B cell (primary cell): ENCODE data around the gene C10orf62. TPM values are rescaled to one million over a fixed set of nuclear protein-coding genes. Genes with fewer than 3 reads are reported as not detected.
"Not testable (repeated sequence)": the region's sequence is repeated elsewhere in the genome, so short reads cannot be mapped to it uniquely, and the experiment has no call there.

Source experiments
- ATAC-seq: fragments of 200-7000 bp; cut with Tn5 transposase; one replicate; pipeline ENCODE4 v1.10.0; 2021; ENCODE audit warnings: low read depth, mild to moderate bottlenecking, moderate number of reproducible peaks, moderate library complexity
- CTCF ChIA-PET: fragments of 350-600 bp; sonication (Branson Sonifier 250); formaldehyde crosslinking; loops from one replicate; lab custom pipeline; 2021; ENCODE audit warnings: antibody characterized with exemption, inconsistent platforms; lab: Charles Lee
- POLR2A ChIA-PET: fragments of 350-600 bp; sonication (Branson Sonifier 250); formaldehyde crosslinking; loops from one replicate; lab custom pipeline; 2021; ENCODE audit warnings: antibody characterized with exemption; lab: Charles Lee
- DNase-seq: peaks from one replicate; pipeline ENCODE4 v3.0.0; 2013
- H2AFZ ChIP-seq: 2 replicates; pipeline ENCODE4 v1.6.1; 2012; ENCODE audit warnings: mild to moderate bottlenecking, low read depth, low read length; ENCODE audit not compliant: insufficient read depth, poor library complexity, severe bottlenecking
- H3K27ac ChIP-seq, 2 donors: 1 replicate in 1 of 2; 2 replicates in 1 of 2; pipeline ENCODE4 v1.5.1; 2012 to 2013; ENCODE audit warnings: low read length in 2 of 2, mild to moderate bottlenecking in 2 of 2, moderate library complexity in 1 of 2
- H3K27me3 ChIP-seq, 4 experiments: fragments of 200-600 bp in 1 of 4; sonication (generic) in 1 of 4; replicated peaks in 1 of 4; 1 replicate in 2 of 4; 2 replicates in 2 of 4; pipeline versions ENCODE4 v1.6.1 to v1.7.0; 2013 to 2016; ENCODE audit warnings: low read length in 3 of 4, mild to moderate bottlenecking in 2 of 4, mixed read lengths in 1 of 4, moderate library complexity in 1 of 4; ENCODE audit not compliant: insufficient read depth in 4 of 4, control insufficient read depth in 3 of 4; ENCODE audit errors: control extremely low read depth in 1 of 4
- H3K36me3 ChIP-seq, 2 experiments: replicated peaks in 1 of 2; 1 replicate in 1 of 2; 2 replicates in 1 of 2; pipeline versions ENCODE4 v1.6.1 to v1.7.1; 2013; ENCODE audit warnings: low read length in 1 of 2; ENCODE audit not compliant: insufficient read depth in 2 of 2, control insufficient read depth in 1 of 2; ENCODE audit errors: control extremely low read depth in 1 of 2, extremely low read depth in 1 of 2
- H3K4me1 ChIP-seq, 2 donors: fragments of 200-600 bp in 1 of 2; sonication (generic) in 1 of 2; 1 replicate in 1 of 2; 2 replicates in 1 of 2; pipeline versions ENCODE4 v1.5.1 to v1.6.1; 2013 to 2017; ENCODE audit warnings: low read length in 2 of 2; ENCODE audit not compliant: control insufficient read depth in 2 of 2, insufficient read depth in 2 of 2
- H3K4me2 ChIP-seq: replicated peaks from 2 replicates; pipeline ENCODE3; 2012; ENCODE audit warnings: mild to moderate bottlenecking, low read depth, low read length; ENCODE audit not compliant: poor library complexity, severe bottlenecking
- H3K4me3 ChIP-seq, 5 experiments: fragments of 200-600 bp in 1 of 5; sonication (generic) in 1 of 5; 1 replicate in 3 of 5; 2 replicates in 2 of 5; pipeline versions ENCODE4 v1.5.1 to v1.7.0; 2011 to 2016; ENCODE audit warnings: low read length in 4 of 5, mild to moderate bottlenecking in 4 of 5, low read depth in 2 of 5, control low read depth in 1 of 5, moderate library complexity in 1 of 5; ENCODE audit not compliant: insufficient read depth in 1 of 5; ENCODE audit errors: control extremely low read depth in 1 of 5, extremely low read depth in 1 of 5
- H3K79me2 ChIP-seq: fragments of 200-600 bp; sonication (generic); one replicate; pipeline ENCODE4 v1.6.0; 2016; ENCODE audit warnings: low read length; ENCODE audit not compliant: control insufficient read depth, insufficient read depth
- H3K9ac ChIP-seq: fragments of 200-600 bp; sonication (generic); 2 replicates; pipeline ENCODE4 v1.6.1; 2017; ENCODE audit warnings: mild to moderate bottlenecking, low read length, moderate library complexity
- H3K9me3 ChIP-seq, 3 donors: one replicate each; pipeline versions ENCODE4 v1.6.1 to v1.7.1; 2013; ENCODE audit warnings: low read length in 2 of 3; ENCODE audit not compliant: control insufficient read depth in 2 of 3, insufficient read depth in 1 of 3; ENCODE audit errors: control extremely low read depth in 1 of 3
- H4K20me1 ChIP-seq: 2 replicates; pipeline ENCODE4 v1.6.0; 2012; ENCODE audit warnings: mild to moderate bottlenecking, low read length; ENCODE audit not compliant: insufficient read depth, control insufficient read depth, poor library complexity, severe bottlenecking
- H3K27ac Mint-ChIP-seq: one replicate; pipeline ENCODE4 v1.8.0; 2021; ENCODE audit warnings: mixed read lengths
- H3K27me3 Mint-ChIP-seq: one replicate; pipeline ENCODE4 v1.8.0; 2021; ENCODE audit warnings: mixed read lengths
- H3K4me1 Mint-ChIP-seq: one replicate; pipeline ENCODE4 v1.8.0; 2021; ENCODE audit warnings: mixed read lengths
- H3K4me3 Mint-ChIP-seq: one replicate; pipeline ENCODE4 v1.8.0; 2021; ENCODE audit warnings: mixed read lengths
- H3K9me3 Mint-ChIP-seq: one replicate; pipeline ENCODE4 v1.8.0; 2022; ENCODE audit warnings: mixed read lengths; ENCODE audit not compliant: insufficient read depth
- EZH2 ChIP-seq: IDR thresholded peaks from 2 replicates; pipeline ENCODE4 v1.6.1; 2012; ENCODE audit warnings: borderline replicate concordance, low read depth, mild to moderate bottlenecking, moderate library complexity, low read length; ENCODE audit not compliant: insufficient read depth, poor library complexity, severe bottlenecking
- WGBS: methylation state at CpG from one replicate; pipeline ENCODE4 v1.1.5; 2013; ENCODE audit warnings: missing lambda C conversion rate; ENCODE audit not compliant: insufficient coverage; 5-methylcytosine and 5-hydroxymethylcytosine counted together
- intact Hi-C: fragments of 100-400 bp; cut with micrococcal nuclease; formaldehyde crosslinking; loops from one replicate; pipeline ENCODE4 v1.10.0; 2022
- polyA plus RNA-seq: library from polyadenylated mRNA; depleted of rRNA; stranded (reverse); fragments of >200 nt; gene quantifications from 2 replicates; pipeline ENCODE4 v1.2.3, GENCODE V29; 2012
- total RNA-seq, 2 donors: library from RNA; stranded (reverse); fragments of 120-200 nt in 1 of 2; gene quantifications; 1 replicate in 1 of 2; 2 replicates in 1 of 2; pipeline versions ENCODE4 v1.2.3 to v1.2.4, GENCODE V29; 2013 to 2022
- TF ChIP-seq, protein P1 (sequence below): fragments of 200-600 bp; IDR thresholded peaks from one replicate; pipeline ENCODE4 v1.8.0; 2022; ENCODE audit warnings: antibody characterized with exemption, mild to moderate bottlenecking

The C10orf62 gene
- total and polyA plus RNA-seq, 2 donors (not counting 1 experiment from before 2014, with no cell fraction given): not detected

DNA sequence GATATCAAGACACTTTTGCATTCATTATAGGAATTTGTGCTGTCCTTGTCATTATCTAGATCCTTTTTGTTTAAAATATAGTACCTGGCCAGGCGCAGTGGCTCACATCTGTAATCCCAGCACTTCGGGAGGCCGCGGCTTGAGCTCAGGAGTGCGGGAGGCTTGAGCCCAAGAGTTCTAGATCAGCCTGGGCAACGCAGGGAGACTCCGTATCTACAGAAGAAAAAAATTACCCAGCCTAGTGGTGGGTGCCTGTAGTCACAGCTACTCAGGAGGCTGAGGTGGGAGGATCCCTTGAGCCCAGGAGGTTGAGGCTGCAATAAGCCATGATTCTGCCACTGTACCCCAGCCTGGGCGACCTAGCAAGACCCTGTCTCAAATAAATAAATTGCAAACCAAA is 44.4 kb downstream of the C10orf62 start:
- Mint-ChIP-seq H3K9me3 (no peaks in the 10 kb centered on the region), H3K4me1 (peaks cover 13% of the 10 kb centered on the region), H3K4me3 (peak overlapping the region; percentile 94), H3K27me3 (no peaks in the 10 kb centered on the region), H3K27ac (peak overlapping the region; percentile 76)
- Histone ChIP-seq H2AFZ (peak overlapping the region; percentile 100), H4K20me1 (no peaks in the 10 kb centered on the region), H3K27me3 (peaks cover 0 to 6% (median 0%) of the 10 kb centered on the region in 4 experiments), H3K9me3 (no peaks in the 10 kb centered on the region), H3K36me3 (no peaks in the 10 kb centered on the region), H3K79me2 (no peaks in the 10 kb centered on the region), H3K4me1 (peaks cover 0 to 11% of the 10 kb centered on the region in 2 donors), H3K4me2 (peak overlapping the region; percentile 96), H3K27ac (no peak overlapping the region), H3K9ac (peak overlapping the region; percentile 78), H3K4me3 (peak overlapping the region; percentile 34 to 87 (median 63))
- CTCF ChIA-PET: no interaction called here
- TF ChIP-seq EZH2: no peak
- TF ChIP-seq, protein P1, sequence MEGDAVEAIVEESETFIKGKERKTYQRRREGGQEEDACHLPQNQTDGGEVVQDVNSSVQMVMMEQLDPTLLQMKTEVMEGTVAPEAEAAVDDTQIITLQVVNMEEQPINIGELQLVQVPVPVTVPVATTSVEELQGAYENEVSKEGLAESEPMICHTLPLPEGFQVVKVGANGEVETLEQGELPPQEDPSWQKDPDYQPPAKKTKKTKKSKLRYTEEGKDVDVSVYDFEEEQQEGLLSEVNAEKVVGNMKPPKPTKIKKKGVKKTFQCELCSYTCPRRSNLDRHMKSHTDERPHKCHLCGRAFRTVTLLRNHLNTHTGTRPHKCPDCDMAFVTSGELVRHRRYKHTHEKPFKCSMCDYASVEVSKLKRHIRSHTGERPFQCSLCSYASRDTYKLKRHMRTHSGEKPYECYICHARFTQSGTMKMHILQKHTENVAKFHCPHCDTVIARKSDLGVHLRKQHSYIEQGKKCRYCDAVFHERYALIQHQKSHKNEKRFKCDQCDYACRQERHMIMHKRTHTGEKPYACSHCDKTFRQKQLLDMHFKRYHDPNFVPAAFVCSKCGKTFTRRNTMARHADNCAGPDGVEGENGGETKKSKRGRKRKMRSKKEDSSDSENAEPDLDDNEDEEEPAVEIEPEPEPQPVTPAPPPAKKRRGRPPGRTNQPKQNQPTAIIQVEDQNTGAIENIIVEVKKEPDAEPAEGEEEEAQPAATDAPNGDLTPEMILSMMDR: no peak
- POLR2A ChIA-PET: no interaction called here
- intact Hi-C loops: loop anchor here (1.0 to 2.0 kb wide), 5 partner anchors 7 to 189 kb away; partner anchors contain the start of genes AVPI1, MMS19, UBTD1 and ZFYVE27
- WGBS: 95% methylated on average over 7 of the region's 8 CpGs
- ATAC-seq (no peak), DNase-seq (no peak)

DNA sequence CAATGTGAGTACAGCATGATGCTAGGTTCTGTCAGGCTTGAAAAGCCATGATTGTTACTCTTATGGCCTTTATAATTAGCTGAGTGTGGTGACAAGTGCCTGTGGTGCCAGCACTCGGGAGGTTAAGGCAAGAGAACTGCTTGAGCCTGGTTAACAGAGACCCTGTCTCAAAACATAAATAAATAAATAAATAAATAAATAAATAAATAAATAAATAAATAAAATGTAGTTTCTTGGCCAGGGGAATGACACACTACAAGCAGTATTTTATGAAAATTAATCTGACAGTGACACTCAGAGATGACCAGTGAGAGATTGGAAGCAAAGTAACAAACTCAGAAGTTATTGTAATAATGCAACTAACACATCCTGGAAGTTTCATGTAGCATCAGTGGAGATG is 46.1 kb downstream of the C10orf62 start:
- no peaks in the 10 kb centered on the region for H3K36me3 ChIP-seq
- no peak for ATAC-seq
- ChIA-PET POLR2A (no interaction called here), CTCF (no interaction called here)
- no peak overlapping the region for H3K4me3 ChIP-seq
- no peak overlapping the region for H3K9ac ChIP-seq
- no peak overlapping the region for H3K27ac Mint-ChIP-seq
- peaks cover 0 to 6% (median 0%) of the 10 kb centered on the region in 4 experiments for H3K27me3 ChIP-seq
- H3K27me3 Mint-ChIP-seq: no peaks in the 10 kb centered on the region
- H3K4me3 Mint-ChIP-seq: no peak overlapping the region
- H2AFZ ChIP-seq: no peak overlapping the region
- H3K4me1 ChIP-seq: peaks cover 0 to 16% of the 10 kb centered on the region in 2 donors
- peaks cover 18% of the 10 kb centered on the region for H3K4me1 Mint-ChIP-seq
- H3K79me2 ChIP-seq: no peaks in the 10 kb centered on the region
- intact Hi-C loops: no loop called here
- H3K9me3 ChIP-seq: no peaks in the 10 kb centered on the region
- DNase-seq: no peak
- no CpG with 5 or more reads among the region's 1 CpG for WGBS
- no peaks in the 10 kb centered on the region for H4K20me1 ChIP-seq
- no peak overlapping the region for H3K4me2 ChIP-seq
- no peaks in the 10 kb centered on the region for H3K9me3 Mint-ChIP-seq
- no peak for TF ChIP-seq EZH2
- TF ChIP-seq, protein P1: no peak
- no peak overlapping the region for H3K27ac ChIP-seq

DNA sequence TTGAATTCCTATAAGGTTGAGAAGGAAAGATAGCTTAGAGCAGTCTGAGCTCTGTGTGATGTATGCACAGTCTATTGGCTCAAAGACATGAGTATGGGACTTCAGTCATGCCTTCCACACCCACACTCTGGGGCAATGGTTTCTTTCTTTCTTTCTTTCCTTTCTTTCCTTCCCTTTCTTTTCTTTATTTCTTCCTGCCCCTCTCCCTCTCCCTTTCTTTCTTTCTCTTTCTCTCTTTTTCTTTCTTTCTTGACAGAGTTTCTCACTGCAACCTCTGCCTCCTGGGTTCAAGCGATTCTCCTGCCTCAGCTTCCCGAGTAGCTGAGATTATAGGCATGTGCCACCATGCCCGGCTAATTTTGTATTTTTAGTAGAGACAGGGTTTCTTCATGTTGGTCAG is 49.6 kb downstream of the C10orf62 start:
- H3K27me3 ChIP-seq, H4K20me1 ChIP-seq, intact Hi-C loops, ATAC-seq, H3K27ac Mint-ChIP-seq, H3K4me2 ChIP-seq, H3K4me3 Mint-ChIP-seq, H2AFZ ChIP-seq, H3K9ac ChIP-seq, POLR2A ChIA-PET, H3K27ac ChIP-seq, H3K27me3 Mint-ChIP-seq, H3K9me3 ChIP-seq, H3K4me3 ChIP-seq, H3K36me3 ChIP-seq, DNase-seq, H3K9me3 Mint-ChIP-seq: not testable (repeated sequence)
- Histone ChIP-seq H3K4me1 (peaks cover 8 to 18% of the 10 kb centered on the region in 2 donors), H3K79me2 (peaks cover 25% of the 10 kb centered on the region)
- no CpG with 5 or more reads among the region's 3 CpGs for WGBS
- H3K4me1 Mint-ChIP-seq: peaks cover 22% of the 10 kb centered on the region
- CTCF ChIA-PET: interaction anchor here (0.6 to 1.1 kb wide), 2 partner anchors 38 to 58 kb away, joined by 3 read pairs; no protein-coding TSS in a partner anchor
